Aorta (tissue), 5 donors: ENCODE results near the gene POP4. TPM values are rescaled to one million over a fixed set of nuclear protein-coding genes. Genes with fewer than 3 reads are reported as not detected.

Experiments
- ATAC-seq: fragments of 200-7000 bp; cut with Tn5 transposase; one replicate; pipeline ENCODE4 v1.9.1; 2022; ENCODE audit warnings: moderate library complexity; ENCODE audit not compliant: low FRiP score
- DNase-seq, 2 donors: peaks; one replicate each; pipeline ENCODE4 v3.0.0-alpha.2; 2020
- H3K27ac ChIP-seq, 2 donors: one replicate each; pipeline ENCODE4 v1.5.1; 2013; ENCODE audit warnings: low read length in 2 of 2, mild to moderate bottlenecking in 2 of 2, moderate library complexity in 2 of 2, control low read depth in 1 of 2, inconsistent platforms in 1 of 2, low read depth in 1 of 2
- H3K27me3 ChIP-seq, 2 donors: one replicate each; pipeline ENCODE4 v1.6.1; 2013; ENCODE audit warnings: control low read depth in 1 of 2, low read length in 1 of 2, mild to moderate bottlenecking in 1 of 2, moderate library complexity in 1 of 2; ENCODE audit not compliant: insufficient read depth in 2 of 2, control insufficient read depth in 1 of 2
- H3K36me3 ChIP-seq, 2 donors: one replicate each; pipeline ENCODE4 v1.6.1; 2013; ENCODE audit warnings: control low read depth in 1 of 2, low read length in 1 of 2, mild to moderate bottlenecking in 1 of 2; ENCODE audit not compliant: insufficient read depth in 2 of 2, control insufficient read depth in 1 of 2
- H3K4me1 ChIP-seq, 2 donors: one replicate each; pipeline ENCODE4 v1.6.1; 2013; ENCODE audit warnings: low read length in 2 of 2, control low read depth in 1 of 2, mild to moderate bottlenecking in 1 of 2, moderate library complexity in 1 of 2; ENCODE audit not compliant: insufficient read depth in 2 of 2, control insufficient read depth in 1 of 2
- H3K4me3 ChIP-seq, 2 donors: one replicate each; pipeline ENCODE4 v1.5.1; 2013; ENCODE audit warnings: low read length in 2 of 2, control low read depth in 1 of 2, mild to moderate bottlenecking in 1 of 2
- H3K9me3 ChIP-seq: one replicate; pipeline ENCODE4 v1.6.1; 2013; ENCODE audit warnings: mild to moderate bottlenecking, low read length; ENCODE audit not compliant: control insufficient read depth
- WGBS, 2 donors: extraction: QIAGEN DNeasy Blood & Tissue Kit; methylation state at CpG; one replicate each; pipeline ENCODE4 v1.1.7; 2013; 5-methylcytosine and 5-hydroxymethylcytosine counted together
- intact Hi-C, 2 donors: fragments of 100-400 bp; cut with DNase I; formaldehyde crosslinking; loops; one replicate each; pipeline versions ENCODE4 v1.14.2 to v1.15.0; 2022
- polyA plus RNA-seq, 2 donors: library from polyadenylated mRNA; stranded (reverse); fragments of 200-250 nt; gene quantifications; one replicate each; pipeline ENCODE4 v1.2.3, GENCODE V29; 2013
- total RNA-seq, 2 donors: library from RNA; stranded (reverse); fragmentation: NEBNext Ultra II Directional; extraction: Animal tissue kit (Norgen Biotek cat#: 25700); gene quantifications; one replicate each; pipeline ENCODE4 v1.2.1, GENCODE V29; 2021
- donor health status: healthy with polysubstance abuse.
- donor health status: Bipolar disorder and iron deficiency.
- donor health status: DM: no; HTN: no; CAD: no.
- donor health status: DM: no; HTN: no; CAD: no.
- donor health status: DM: yes; HTN: yes; CAD: no.

POP4 gene
- total and polyA plus RNA-seq, 4 donors: 34.2 to 72.5 (median 52.7) TPM

DNA sequence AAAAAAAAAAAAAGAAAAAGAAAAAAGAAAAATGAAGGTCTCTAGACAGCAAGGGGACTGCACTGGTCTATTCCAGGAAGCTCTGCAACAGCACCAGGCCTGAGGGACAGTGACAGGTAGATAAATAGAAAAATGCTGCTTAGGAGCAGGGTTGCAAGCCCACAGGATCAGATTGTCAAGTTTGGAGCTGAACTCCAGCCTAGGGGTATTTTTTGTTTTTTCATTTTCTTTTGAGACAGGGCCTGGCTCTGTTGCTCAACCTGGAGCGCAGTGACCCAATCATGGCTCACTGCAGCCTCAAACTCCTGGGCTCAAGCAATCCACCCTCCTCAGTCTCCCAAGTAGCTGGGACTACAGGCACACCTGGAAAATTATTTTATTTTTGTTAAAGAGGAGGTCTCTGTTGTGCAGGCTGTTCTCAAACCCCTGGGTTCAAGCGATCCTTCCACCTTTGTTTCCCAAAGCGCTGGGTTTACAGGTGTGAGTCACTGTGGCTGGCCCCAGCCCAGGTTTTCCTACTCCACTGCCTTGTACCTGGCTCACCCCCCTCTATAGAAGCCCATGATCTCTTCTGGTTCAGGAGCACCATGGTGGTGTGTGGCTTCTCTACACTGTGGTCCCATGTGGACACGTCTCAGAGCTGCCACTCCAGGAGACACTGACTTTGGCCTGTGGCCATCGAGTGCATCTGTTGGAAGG is 23.9 kb downstream of the POP4 start:
- H3K4me3 ChIP-seq: no peak overlapping the region
- no peaks in the 10 kb centered on the region for H3K9me3 ChIP-seq
- WGBS, 2 donors: 85 to 89% methylated on average over 5 of the region's 5 CpGs
- no peak overlapping the region for H3K27ac ChIP-seq
- intact Hi-C loops: no loop called here
- DNase-seq: peak in 1 of 2 donors; percentile 16
- ATAC-seq: no peak
- no peaks in the 10 kb centered on the region for H3K27me3 ChIP-seq
- no peaks in the 10 kb centered on the region for H3K4me1 ChIP-seq
- H3K36me3 ChIP-seq: no peaks in the 10 kb centered on the region

DNA sequence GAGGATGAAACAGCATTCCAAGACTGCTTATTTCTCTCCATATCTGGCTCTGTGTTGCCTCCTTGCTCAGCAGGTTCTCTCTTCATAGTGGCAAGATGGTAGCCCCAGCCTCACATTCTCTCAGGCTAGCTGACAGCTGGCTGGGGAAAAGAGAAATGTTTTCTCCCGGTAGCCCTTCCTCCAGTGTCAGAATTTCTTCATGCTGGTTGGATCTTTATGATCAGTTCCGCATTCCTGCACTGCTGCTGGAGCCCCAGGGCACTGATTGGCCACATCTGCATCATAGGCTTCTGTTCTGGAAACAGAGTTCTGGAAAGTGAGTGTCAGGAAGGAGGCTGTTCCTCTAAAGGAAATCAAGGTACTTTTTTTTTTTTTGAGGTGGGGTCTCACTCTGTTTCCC is 24.6 kb downstream of the POP4 start:
- no peak overlapping the region for H3K4me3 ChIP-seq
- DNase-seq: no peak
- no peak overlapping the region for H3K27ac ChIP-seq
- ATAC-seq: no peak
- WGBS, 2 donors: 45 to 49% methylated on average over 2 of the region's 2 CpGs
- H3K4me1 ChIP-seq: no peaks in the 10 kb centered on the region
- intact Hi-C loops: no loop called here
- H3K9me3 ChIP-seq: no peaks in the 10 kb centered on the region
- no peaks in the 10 kb centered on the region for H3K27me3 ChIP-seq
- no peaks in the 10 kb centered on the region for H3K36me3 ChIP-seq

DNA sequence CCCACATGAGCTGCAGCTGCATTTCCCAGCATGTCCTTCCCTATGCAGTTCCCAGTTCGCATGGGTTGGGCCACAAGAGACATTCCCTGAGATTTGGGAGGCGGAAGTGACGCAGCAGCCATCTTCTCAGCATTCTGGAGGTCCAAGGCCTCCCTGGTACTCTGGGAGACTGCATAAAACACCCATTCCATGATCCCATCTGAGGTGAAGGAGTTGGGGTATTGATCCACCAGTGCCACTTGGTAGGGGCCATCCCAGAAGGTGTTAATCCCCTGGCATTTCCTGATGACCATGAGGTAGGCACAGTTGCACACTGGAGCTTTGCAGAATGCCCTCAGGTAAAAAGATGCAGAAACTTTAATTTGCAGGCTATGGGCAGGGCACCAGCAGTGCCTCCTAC is 25.4 kb downstream of the POP4 start:
- no peak for ATAC-seq
- H3K9me3 ChIP-seq: no peaks in the 10 kb centered on the region
- peak in 1 of 2 donors; percentile 14 for DNase-seq
- no peak overlapping the region for H3K4me3 ChIP-seq
- 88 to 90% methylated on average over 3 of the region's 3 CpGs for whole genome bisulfite sequencing, 2 donors
- no peaks in the 10 kb centered on the region for H3K4me1 ChIP-seq
- intact Hi-C loops: no loop called here
- H3K36me3 ChIP-seq: no peaks in the 10 kb centered on the region
- H3K27ac ChIP-seq: no peak overlapping the region
- no peaks in the 10 kb centered on the region for H3K27me3 ChIP-seq

DNA sequence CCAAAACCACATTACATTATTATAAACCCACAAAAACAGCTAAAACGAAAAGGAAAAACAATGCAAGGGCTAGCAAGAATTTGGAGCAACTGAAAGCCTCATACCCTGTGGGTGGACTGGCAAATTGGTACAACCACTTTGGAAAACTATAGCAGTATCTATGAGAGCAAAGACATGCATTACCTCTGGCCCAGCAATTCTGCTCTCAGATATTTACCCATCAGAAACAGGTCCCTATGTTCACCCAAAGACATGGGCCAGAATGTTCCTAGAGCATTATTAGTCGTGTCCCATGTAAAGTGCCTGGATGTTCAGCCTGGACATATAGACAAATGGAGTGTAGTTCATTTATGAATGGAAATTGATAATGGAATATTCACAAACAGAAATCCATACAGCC is 27.9 kb downstream of the POP4 start:
- Histone ChIP-seq H3K4me1 (no peaks in the 10 kb centered on the region), H3K27me3 (no peaks in the 10 kb centered on the region), H3K36me3 (no peaks in the 10 kb centered on the region), H3K4me3 (no peak overlapping the region), H3K9me3 (no peaks in the 10 kb centered on the region), H3K27ac (no peak overlapping the region)
- intact Hi-C loops: no loop called here
- 75 to 88% methylated on average over 2 of the region's 2 CpGs for WGBS, 2 donors
- ATAC-seq: no peak
- no peak for DNase-seq

DNA sequence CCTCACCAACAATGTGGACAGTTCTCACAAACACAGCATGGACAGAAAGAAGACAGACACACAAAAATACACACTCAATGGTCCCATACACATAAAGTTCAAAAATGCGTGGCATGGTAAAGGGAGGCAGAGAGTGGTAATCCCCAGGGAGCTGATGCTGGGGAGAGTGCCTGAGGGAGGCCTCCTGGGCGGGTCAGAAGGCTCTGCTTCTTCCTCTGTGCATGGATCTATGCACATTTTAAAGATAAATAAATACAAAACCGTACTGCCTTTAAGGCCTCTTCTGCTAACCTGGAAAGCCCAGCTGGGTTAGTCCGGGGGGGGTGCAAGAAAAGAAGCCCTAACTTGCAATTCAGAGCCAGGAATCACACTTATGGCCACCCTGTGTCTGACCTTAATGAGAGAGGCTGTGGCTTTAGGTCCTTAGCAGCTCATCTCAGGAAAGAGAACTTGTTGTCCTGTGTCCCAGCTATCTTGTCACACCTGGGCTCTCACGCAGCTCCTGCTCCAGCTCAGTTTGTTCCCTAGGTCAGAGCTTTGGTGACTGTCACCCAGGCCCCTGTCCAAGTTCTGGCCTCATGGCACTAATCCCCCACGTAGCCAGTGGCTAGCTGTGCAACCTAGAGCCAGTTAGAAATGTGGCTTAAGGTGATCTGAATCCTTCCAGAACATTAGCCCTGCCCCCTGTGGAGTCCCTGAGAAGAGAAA is 28.5 kb downstream of the POP4 start:
- 62 to 73% methylated on average over 6 of the region's 6 CpGs for WGBS, 2 donors
- H3K27ac ChIP-seq: no peak overlapping the region
- DNase-seq (peak in 1 of 2 donors; percentile 7), ATAC-seq (no peak)
- intact Hi-C loops: no loop called here
- H3K36me3 ChIP-seq: no peaks in the 10 kb centered on the region
- H3K4me1 ChIP-seq: no peaks in the 10 kb centered on the region
- H3K9me3 ChIP-seq: no peaks in the 10 kb centered on the region
- H3K27me3 ChIP-seq: no peaks in the 10 kb centered on the region
- no peak overlapping the region for H3K4me3 ChIP-seq

DNA sequence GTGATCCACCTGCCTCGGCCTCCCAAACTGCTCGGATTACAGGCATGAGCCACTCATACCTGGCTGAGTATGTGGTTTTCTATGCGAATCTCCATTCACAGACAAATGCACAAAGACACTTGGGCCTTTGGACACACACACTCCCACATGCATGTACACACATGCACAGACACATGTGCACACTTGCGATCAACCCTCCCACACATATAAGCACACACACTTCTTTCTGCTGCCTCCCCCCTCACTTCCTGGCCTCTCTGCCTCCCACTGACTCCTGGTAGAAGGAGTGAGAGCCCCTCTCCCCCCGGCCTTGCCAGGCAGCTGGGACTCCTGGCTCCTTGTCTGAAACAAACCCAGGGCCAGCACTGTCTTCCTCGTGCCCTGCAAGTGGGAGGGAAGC is 29.9 kb downstream of the POP4 start:
- no peaks in the 10 kb centered on the region for H3K36me3 ChIP-seq
- H3K9me3 ChIP-seq: no peaks in the 10 kb centered on the region
- intact Hi-C loops: no loop called here
- ATAC-seq: no peak
- no peak overlapping the region for H3K4me3 ChIP-seq
- no peak for DNase-seq
- no peaks in the 10 kb centered on the region for H3K27me3 ChIP-seq
- WGBS, 2 donors: 81 to 82% methylated on average over 6 of the region's 6 CpGs
- no peaks in the 10 kb centered on the region for H3K4me1 ChIP-seq
- H3K27ac ChIP-seq: no peak overlapping the region

DNA sequence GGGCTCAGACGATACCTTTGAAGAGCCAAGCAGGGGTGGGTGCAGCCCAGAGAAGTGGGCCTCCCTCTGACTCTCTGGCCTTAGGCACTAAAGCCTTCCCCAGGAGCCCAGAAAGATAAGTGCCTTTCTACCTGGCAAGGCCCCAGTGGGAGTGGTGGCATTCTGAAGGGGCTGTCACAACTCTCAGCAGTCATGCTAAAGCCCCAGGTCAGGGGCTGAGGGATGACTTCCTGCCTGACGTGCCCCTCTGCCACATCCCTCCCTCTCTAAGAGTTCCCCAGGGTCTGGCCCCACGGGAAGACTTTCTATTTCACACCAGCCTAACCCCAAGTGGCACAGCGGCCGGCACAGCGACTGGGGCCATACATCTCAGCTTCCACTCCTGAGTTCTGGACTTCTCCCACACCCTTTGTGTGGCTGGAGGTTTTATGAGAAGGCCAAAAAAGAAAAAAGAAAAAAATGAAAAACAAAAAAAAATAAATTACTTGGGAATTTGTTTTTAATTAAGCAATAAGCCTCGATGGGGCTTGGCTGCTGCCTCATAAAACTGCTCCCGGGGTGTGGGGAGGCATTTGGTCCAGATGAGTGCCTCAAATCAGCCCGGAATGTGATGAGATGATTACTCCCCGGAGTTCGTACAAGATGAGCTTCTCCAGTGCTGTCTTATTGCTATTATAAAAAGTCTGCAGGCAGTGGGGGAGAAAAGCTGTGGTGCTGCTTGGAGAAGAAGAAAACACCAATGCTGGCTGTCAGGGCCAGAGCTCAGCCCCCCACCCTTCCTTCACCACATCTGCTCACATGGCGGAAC is 30.7 kb downstream of the POP4 start:
- Histone ChIP-seq H3K9me3 (no peaks in the 10 kb centered on the region), H3K4me1 (no peaks in the 10 kb centered on the region), H3K27ac (no peak overlapping the region), H3K4me3 (no peak overlapping the region), H3K36me3 (no peaks in the 10 kb centered on the region), H3K27me3 (no peaks in the 10 kb centered on the region)
- intact Hi-C loops: no loop called here
- ATAC-seq (no peak), DNase-seq (no peak)
- WGBS, 2 donors: 44 to 54% methylated on average over 12 of the region's 12 CpGs

DNA sequence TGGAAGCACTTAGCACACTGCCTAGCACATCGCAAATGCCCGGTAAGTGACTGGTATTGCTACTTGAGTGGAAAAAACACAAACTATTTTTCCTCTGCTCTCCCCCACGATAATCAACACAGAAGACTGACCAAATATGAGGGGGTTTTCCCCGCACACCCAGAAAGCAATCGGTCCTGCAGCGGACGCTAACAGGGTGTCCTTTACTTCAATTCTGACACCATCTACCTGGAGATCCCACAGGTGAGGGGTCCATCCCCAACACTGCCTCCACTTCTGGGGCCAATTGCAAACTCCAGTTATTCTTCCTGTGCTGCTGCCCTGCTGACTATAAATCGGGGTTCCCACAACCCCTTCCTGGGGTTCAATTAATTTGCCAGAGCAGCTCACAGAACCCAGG is 33.0 kb downstream of the POP4 start:
- Histone ChIP-seq H3K27ac (no peak overlapping the region), H3K27me3 (no peaks in the 10 kb centered on the region), H3K4me3 (no peak overlapping the region), H3K4me1 (no peaks in the 10 kb centered on the region), H3K9me3 (no peaks in the 10 kb centered on the region), H3K36me3 (no peaks in the 10 kb centered on the region)
- intact Hi-C loops: no loop called here
- DNase-seq (no peak), ATAC-seq (no peak)
- WGBS, 2 donors: 90% methylated on average over 8 of the region's 8 CpGs
